CD4-positive, alpha-beta T cell treated with Interleukin-15 for 4 hours (primary cell): Measurements from ENCODE around the gene FAN1.

Source experiments
- DNase-seq: peaks from one replicate; pipeline ENCODE4 v3.0.0-alpha.2; 2020; ENCODE audit warnings: low spot score

The FAN1 gene

DNA sequence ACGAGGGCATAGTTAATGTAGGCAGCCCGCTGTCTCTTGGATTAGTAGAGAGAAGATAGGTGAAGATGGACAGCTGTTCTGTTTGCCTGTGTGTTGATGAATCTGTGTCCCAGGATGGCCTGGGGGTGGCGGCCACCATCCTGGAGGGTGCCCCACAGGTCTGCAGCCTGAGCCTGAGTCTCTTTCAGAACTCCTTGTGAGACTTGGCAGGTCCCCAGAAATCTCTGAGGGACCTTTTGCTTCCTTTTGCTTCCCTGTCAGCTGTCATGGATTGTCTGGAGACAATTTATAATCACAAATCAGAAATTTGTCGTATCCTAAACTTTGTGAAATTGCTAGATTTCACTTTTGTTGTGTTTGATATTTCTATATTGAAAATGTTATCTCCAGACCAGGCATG lies 17.4 kb downstream of the FAN1 start:
- no peak for DNase-seq

DNA sequence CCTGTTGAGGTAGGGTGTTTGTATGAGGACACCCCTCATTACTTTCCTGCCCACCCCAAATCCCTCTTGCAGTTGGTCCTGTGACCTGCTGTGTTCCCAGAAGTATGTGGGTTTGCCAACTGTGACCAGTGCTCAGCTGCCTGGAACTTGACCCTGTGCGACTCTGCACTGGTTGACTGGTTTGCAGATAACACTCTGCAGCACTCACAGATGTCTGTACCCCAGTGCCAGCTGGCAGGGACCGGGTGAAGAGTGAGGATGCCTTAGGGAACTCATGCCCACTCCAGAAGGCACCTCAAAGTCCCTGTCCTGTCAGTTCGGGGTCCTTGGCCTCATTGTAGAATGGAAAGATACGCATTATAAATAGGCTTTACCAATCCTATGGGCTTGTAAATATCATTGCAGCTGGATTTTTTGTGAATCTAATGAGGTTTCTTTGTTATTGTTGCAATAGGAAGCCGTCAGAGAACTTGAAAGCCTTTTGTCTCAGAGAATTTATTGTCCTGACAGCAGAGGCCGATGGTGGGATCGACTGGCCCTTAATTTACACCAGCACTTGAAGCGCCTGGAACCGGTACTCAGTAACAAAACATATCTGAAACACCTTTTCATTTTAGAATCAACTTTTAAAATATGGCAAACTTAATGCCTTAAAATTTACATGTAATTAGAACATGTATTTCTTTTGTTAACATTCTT lies 18.2 kb downstream of the FAN1 start:
- no peak for DNase-seq

DNA sequence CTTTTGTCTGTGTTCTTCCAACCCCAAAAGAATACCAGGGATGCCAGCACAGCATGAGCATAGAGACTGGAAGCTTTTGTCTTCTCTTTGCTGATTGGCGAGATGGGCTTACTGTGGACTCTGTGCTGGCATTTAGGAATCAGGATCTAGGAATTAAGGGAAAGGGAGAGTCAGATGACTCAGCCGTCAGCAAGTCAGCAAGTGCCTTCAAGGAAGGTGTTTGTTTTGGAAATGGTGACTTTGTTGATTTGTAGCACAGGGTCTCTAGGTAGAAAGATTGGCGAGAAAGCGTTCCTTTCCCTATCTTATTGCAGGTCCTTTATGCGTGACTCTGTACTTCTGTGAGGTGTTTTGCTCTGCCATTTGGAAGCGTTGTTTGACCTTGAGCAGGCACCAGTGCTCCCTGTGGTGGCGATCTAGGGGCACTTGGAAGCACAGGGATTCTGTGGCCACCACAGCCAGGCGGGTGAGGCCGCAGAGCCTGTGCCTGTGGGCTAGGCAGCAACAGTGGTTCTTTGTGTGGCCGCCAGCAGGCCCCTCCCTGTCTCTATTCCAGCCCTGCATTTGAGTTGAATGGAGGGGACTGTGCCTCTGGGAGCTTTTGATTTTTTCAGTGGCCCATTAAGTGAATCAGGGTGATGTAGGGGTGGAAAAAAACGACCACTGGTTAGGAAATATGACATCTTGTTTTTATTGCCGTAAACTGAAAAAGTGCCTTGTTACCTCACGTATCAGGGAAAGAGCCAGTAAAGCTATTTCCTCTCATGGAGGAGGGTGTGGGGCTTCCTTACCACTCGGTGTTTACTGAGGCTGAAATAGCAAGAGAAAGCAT lies 19.0 kb downstream of the FAN1 start:
- no peak for DNase-seq

DNA sequence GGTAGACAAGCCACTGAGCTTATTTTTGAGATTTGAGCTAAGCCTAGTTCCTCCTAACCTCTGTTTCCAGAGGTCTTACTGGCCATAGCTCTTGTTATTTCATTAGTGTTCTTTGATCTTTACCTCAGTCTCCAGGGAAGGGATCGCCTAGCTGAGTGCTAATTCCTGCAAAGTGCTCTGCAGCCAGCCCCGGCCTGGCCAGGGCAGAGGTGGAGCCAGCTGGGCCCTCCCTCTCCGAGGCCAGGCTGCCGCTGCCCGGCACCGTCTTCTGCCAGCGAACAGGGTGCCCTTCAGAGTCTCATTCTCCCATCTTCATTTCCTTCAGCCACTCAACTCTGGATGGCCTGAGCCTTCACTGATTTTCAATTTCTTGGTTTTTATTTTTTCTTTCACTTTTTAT lies 19.7 kb downstream of the FAN1 start:
- DNase-seq, result no peak

DNA sequence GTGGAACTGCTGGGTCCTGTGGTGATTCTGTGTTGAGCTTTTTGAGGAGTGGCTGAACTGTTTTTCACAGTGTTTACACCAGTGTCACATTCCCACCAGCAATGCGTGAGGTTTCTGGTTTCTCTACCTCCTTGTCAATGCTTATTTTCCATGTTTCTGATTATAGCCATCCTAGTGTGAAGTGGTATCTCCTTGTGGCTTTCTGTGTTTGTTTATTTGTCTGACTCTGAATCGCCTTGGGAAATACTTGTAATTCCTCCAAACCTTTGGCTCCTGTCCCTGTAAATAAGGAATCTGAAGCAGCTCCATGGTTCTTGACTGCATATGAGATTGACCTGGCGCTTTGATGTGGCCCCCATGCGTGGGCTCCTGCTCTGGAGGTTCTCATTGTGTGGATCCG lies 20.6 kb downstream of the FAN1 start:
- no peak for DNase-seq

DNA sequence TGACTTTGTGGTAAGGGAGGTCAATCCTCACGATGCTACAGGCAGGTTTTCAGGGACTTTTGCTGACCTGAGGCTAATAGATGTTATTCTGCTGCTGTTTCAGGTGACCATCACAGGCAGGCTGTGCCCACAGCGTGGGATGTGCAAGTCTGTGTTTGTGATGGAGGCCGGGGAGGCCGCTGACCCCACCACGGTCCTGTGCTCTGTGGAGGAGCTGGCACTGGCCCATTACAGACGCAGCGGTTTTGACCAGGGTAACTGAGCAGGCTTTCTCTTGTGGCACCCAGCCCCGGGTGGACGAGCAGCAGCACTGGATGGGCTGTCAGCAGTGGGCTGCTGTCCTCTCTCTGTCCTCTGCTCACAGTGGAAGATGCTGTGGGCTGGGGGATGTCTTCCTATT lies 22.0 kb downstream of the FAN1 start:
- no peak for DNase-seq

DNA sequence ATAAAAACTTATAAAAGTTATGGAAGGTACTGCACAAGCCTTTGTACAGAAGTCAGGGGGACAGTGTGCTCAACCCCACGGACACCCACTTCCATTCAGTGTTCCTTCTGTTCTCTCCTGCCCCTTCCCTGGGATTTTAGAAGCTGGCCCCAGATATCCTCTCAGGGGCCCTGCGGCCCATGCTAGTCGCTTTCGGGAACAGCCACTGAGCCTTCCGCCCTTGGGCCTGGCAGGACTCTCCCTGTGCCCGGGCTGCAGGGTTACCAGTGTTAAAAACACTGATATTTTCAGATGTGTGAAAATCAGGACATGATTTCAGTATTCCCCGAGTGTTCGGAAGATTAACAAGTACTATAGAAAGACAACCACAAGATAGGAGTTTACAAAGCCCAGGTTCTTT lies 22.4 kb downstream of the FAN1 start:
- no peak for DNase-seq

DNA sequence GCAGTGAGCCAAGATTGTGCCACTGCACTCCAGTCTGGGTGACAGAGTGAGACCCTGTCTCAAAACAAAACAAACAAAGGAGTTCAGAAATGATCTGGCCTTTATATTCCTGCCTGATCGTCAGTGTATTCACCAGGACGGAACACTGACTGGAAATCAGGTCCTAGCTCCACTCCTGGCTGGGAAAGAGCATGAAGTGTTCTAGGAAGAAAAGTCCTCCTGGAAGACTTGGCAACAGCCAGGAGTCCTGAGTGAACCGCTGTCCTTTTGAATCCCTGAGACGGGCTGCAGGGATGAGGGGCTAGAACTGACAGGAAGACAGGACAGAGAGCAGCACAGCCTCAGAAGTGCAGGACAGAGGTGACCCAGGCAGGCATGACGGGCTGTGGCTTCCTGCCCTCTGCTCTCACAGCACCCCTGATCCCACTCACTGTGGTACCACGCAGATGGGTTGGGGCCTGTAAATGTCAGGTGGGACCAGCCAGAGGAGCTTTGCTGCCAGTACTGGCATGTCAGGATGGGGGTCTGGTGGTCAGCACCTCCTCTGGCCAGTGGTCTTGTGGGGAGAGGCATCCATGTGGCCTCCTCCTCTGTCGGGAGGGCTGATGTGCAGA lies 23.5 kb downstream of the FAN1 start:
- DNase-seq, result no peak

DNA sequence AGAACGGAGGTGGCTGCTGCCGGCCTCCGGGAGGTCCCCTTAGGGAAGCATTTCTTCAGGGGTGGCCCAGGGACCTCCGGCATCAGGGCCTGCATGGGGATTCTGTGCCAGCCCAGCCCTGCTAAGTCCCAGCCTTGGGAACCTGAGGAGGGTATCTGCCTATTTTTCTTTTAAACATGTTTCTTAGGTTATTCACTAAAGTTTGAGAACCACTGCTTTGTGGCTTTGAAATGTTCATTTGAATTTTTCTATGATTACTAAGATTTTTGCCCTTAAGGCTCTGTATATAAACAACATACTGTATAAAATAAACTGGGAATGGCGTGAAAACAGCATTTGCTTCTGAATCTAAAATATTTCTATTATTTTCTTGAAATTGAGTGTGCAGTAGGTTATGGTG lies 24.4 kb downstream of the FAN1 start:
- no peak for DNase-seq

DNA sequence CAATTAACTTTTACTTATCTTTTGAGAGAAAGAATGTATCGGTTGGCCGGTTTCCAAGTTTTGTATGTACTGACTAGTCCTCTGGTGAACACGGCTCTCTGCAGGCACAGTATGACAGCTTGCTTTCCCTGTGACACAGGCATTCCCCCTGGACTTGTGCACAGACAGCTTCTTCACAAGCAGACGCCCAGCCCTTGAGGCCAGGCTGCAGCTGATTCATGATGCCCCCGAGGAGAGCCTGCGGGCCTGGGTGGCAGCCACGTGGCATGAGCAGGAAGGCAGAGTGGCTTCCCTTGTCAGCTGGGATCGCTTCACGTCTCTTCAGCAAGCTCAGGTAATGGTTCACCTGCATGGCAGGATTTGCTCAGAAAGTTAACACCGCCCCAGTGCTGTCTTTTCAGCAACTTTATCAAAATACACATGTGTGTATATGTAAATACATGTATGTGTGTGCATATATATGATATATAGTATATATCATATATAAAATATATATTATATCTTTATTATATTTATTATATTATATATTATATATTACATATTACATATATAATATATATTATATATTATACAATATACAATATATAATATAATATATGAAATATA lies 25.5 kb downstream of the FAN1 start:
- DNase-seq, result no peak

DNA sequence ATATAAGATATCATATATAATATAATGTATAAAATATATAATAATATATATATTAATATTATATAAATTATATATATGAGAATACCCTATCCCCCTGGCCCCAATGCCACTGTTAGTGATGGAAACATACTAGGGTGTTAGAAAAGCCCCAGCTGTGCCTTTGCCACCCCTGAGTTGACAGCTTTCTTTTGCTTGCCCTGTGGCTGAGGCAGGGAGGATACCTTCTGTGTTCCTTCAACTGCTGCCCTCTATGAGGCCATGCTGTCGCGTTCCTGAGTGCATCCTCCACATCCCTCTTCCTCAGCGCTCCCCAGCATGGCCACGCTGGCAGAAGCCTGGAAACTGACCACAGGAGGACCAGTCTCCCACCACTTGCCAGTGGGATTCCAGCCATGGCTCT lies 26.3 kb downstream of the FAN1 start:
- DNase-seq, result no peak

DNA sequence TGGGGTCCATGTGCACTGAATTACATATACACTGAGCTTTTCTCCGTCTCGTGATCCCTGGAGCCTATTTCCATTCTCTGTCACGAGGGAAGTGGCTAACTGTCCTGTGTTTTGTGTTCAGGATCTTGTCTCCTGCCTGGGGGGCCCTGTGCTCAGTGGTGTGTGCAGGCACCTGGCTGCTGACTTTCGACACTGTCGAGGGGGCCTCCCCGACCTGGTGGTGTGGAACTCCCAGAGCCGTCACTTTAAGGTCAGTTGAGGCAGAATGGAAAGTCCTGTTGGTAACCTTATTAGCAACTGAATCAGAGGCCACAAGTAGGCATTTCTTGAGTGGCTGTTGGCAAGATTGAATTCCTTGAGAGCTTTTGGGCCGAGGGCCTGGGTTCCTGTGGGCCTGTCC lies 26.7 kb downstream of the FAN1 start:
- no peak for DNase-seq

DNA sequence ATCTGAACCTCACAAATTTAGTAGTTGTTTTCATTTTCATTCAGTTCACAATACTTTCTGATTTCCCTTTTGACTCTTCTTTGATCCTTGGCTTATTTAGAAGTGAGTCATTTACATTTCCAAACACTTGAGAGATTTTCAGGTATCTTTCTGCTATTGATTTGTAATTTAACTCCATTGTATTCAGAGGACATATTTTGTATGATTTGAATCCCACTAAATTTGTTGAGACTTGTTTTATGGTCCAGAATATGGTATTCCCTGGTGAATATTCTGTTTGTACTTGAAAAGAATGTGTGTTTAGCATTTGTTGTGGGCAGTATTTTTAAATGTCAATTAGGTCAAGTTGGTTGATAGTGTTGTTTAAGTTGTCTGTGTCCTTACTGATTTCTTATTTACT lies 29.6 kb downstream of the FAN1 start:
- DNase-seq, result no peak

DNA sequence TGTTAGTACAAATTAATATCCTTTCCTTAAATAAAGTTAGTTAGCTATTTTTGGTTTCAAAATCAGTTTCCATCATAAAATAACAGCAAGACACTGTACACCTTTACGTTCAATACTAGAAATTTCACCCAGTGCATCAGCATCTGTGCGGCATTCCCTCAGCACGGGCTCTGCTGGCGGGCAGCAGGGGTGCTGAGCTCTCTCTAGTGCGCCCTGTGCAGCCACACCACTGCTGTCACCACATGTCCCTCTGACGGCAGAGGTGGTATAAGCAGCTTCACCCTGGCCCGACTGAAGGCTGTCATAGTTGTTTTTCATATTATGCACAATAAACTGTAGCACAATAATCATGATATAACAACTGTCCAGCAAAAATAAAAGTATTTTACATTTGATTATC lies 35.4 kb downstream of the FAN1 start:
- no peak for DNase-seq

DNA sequence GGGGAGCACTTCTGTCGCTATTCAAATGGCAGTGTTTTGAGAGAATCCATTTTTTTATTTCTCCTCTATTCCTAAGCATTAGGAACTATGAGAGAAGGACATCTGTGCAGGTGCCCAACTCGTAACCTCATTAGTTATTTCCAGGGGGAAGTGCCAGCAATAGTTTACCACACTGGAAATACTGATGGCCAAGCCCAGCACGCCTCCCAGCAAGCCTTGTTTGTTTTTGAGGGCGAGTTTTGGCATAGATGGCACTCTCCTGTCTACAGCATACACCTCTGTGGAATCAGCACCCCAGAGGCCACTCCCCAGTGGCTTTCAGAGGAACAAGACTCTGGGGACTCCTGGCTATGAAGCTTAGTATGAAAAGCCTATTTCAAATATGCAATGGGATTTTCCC lies 36.6 kb downstream of the FAN1 start:
- DNase-seq, result no peak

DNA sequence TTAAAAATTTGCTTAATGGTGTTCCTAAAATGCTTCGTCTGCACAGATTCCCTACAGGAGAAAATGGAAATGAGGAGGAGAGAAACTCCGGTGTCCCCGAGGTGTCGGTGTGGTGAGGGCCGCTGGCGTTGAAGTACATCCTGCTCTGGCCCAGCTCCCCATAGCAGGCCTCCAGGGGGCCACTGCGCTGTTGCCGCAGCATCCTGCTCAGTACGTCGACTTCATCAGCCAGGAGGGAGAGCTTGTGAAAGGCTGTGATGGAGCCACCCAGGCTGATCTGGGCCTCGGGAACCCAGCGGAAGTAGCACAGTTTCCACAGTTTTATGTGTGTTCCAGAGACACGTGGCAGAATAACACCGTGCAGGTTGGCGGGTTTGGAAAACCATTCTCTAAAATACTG lies 37.8 kb downstream of the FAN1 start:
- DNase-seq, result no peak

DNA sequence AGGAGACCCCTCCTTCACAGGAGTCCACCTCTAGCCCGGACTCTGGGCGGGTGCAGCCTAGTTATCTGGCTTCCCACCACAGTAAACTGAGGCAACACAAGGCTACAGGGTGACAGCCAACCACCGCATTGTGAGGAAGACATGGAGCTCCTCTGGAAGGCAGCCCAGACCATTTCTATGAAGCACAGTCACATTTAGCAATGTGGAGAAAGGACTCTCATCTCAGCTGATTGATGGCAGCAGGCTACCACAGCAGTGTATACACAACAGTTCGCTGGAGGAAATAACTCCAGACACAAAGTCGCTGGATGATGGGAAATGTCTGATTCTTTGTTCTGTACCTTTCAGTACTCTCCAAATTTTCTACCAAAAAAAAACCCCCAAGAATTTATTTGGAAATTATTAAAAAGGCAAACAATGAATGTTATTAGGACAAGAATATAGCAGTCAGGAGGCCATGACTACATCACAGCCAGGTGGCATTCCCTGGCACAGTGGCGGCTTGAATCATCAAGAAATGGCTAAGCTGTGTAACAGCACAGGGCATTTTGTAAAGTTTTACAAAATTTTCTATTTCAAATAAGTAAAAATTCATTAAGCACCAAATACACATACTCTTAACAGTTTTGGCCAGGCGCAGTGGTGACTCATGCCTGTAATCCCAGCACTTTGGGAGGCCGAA lies 40.1 kb downstream of the FAN1 start:
- DNase-seq, result no peak

DNA sequence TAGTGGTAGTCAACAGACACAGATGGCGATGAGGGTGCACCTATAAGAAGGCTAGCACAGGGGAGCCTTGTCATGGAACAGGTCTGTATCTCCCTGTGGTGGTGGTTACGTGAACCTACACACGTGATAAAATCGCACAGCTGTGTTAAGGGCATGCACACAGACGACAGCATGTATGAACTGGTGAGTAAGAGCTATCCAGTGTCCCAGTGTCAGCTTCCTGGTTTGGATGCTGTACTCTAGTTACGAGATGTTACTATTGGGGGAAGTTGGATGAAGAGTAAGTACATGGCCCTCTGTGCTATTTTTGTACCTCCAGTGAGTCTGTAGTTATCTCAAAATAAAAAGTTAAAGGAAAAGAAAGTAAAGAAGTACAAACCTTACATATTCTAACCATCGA lies 49.5 kb downstream of the FAN1 start:
- DNase-seq, result no peak

DNA sequence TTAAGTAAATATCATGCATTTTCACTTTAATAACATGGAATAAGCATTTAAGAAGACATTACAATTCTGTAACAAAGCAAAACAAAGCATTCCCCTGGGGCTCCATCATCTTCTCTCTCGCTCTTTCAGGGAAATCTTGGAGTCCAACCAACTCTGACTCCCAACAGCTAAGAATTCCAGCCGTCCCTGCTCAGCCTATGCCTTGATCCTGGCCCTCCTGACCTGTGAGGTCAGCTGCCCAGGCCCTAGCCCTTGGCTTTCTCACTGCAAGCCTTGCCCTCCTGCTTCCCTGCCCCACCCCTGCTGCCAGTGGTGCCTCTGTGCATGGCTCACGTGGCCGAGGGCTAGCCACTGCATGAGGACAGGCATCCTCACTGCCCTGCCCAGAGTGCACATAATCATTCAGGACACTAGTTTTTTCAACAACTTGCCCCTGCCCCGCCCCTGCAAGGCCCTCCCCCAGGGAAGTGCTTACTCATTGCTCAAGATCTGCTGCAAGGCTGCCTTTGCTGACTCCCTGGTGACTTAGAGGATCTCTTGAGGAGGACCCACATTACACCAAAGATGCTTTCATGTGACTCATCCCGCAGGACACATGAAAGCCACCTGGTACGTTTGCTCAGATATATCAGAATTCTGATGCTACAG lies 50.1 kb downstream of the FAN1 start:
- DNase-seq, result peak; percentile 1

DNA sequence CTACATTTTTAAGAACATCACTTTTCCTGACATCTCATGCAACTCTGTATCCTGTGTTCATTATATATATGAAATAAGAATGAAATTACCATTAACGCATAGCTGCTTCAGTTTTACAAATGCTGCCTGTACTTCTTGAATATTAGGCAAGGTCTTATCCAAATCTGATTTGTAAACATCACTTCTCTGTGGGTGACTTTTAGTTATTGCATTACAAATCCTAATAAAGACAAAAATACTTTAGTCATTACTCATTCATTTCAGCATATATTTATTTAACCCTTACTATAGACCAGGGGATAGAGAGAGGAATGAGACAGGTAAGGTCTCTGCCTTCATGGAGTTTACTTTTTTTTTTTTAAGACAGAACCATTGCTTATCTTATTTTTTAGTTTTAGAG lies 51.0 kb downstream of the FAN1 start:
- no peak for DNase-seq

DNA sequence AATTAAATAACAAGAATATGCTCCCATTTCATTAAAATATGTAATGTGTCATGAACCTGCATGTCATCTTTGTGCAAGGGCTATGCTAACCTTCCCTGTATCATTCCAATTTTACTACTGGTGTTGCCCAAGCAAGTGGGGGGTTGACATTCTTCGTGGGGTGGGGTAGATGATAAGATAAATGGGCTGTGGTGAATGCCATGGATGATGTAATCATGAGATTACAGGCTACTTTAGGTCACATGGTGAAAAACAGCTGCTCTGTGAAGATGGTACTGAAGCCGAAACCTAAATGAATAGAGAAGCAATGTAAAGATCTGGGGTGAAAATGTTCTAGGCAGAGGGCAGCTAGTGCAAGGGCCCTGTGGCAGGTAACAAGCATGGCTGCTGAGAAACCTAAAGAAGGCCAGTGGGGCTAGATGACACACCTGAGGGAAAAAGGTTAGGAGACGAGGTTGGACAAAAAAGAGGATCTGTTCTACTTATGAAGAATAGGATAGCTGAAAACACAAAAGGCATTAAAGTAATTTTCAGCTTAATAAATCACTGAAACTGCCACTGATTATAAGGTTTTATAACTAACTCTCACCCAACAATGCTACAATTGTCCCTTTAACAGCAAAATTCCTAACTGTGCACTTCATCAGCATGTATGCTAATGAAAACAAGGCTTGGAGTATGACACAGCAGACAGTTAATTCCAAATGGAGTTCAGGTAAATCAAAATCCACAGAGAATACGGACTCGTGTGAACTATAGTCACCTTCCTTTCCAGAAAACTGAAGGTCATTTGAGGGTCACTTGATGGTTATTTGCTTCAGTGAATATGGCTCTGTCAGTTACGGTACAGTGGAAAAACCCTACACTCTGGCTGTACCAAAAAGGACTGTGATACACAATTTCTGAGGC lies 52.8 kb downstream of the FAN1 start:
- no peak for DNase-seq
